Measurements from ENCODE around the gene STOX1.
"Not testable (repeated sequence)": the region's sequence is repeated elsewhere in the genome, so short reads cannot be mapped to it uniquely, and the experiment has no call there.

STOX1 gene

GRCh38 chr10:68831961-68832455 is 4.7 kb downstream of the STOX1 start:
- DNase-seq = no peak

DNA sequence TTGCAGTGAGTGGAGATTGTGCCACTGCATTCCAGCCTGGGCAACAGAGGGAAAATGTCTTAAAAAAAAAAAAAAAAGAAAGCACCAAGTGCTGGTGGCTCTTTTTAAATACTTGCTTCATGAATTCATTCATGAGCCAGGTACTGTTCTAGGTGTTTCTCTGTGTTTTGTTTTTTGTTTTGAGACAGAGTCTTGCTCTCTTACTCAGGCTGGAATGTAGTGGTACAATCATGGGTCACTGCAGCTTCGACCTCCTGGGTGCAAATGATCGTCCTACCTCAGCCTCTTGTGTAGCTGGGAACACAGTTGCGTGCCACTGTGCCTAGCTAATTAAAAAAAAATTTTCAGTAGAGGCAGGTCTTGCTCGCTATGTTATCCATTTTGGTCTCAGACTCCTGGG is 5.3 kb downstream of the STOX1 start:
- no peak for DNase-seq

DNA sequence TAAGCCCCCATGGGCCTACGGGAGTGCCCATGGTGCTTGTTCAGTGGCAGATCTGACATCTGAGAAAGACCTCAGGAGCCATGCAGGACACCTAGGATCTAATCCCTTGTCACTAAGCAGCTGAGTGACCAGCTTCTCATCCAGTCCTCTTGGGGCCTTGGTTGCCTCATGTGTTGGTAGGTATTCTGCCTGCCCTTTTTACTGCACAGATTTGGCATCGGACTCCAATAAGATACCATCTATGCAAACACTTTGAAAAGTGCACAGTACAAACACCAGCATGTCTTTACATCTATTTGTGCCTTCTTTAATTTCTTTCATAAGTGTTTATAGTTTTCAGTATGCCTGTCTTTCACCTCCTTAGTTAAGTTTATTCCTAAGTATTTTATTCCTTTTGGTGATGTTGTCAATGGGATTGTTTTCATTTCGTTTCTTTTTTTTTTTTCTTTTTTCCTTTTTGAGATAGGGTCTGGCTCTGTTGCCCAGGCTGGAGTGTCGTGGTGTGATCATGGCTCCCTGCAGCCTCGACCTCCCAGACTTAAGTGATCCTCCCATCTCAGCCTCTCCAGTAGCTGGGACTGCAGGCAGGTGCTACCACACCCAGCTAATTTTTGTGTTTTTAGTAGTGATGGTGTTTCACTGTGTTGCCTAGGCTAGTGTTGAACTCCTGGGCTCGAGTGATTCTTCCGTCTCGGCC is 10.4 kb downstream of the STOX1 start:
- DNase-seq = no peak

GRCh38 chr10:68840650-68841049 is 13.3 kb downstream of the STOX1 start:
- not testable (repeated sequence) for DNase-seq

- DNase-seq = no peak
These were observed 20.9 kb downstream of the STOX1 start for GRCh38 chr10:68848281-68848680.

GRCh38 chr10:68848806-68849205 is 21.5 kb downstream of the STOX1 start:
- no peak for DNase-seq

- DNase-seq = no peak
These were observed 29.0 kb downstream of the STOX1 start for GRCh38 chr10:68856352-68856751.

DNA sequence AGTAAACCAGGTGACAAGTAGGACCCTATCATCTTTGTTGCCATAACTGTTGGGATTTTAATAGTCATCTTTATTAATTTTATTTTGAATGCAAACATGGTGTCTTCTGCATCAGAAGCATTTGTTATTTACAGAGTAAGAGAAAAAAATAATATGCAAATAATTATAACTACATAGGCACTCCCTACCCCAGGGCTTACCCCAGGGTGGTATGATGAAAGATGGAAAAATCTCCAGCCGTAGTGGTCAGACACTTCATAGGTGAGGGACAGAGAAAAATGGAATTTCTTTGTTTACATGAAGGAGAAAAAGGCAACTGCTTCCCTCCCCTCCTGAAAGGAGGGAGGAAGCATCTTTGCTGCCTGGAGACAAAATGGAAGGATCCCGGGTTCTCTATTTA is 29.7 kb downstream of the STOX1 start:
- DNase-seq = no peak

DNA sequence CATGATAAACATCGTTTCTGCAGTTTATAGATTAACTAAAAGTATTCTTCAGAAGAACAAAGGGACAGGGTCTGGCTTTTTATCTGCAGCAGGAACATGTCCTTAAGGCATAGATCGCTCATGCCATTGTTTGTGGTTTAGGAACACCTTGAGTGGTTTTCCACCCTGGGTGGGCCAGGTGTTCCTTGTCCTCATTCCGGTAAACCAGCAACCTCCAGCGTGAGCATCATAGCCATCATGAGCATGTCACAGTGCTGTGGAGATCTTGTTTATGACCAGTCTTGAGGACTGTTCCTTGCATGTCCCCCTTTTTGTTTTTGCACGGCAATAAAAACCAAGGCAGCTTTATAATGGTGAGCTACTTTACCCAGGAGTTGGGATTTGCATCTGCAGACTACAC is 33.9 kb downstream of the STOX1 start:
- DNase-seq = no peak

DNA sequence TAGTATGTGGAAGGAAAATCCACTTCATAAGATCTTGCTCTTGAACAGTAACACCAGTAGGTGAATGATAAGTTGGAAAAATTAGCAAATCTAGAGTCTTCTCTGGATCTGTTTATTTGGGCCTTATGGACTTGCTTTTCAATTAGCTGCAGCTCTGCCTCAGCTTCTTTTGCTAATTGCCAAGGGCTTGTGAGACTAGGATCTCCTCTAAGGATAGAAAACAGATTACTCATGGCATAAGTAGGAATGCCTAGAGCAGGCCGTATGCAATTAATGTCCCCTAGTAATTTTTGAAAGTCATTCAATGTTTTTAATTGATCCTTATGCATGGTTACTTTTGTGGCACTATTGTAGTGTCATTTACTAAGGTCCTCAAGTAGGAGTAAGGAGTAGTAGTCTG is 37.3 kb downstream of the STOX1 start:
- DNase-seq = no peak

- DNase-seq = not testable (repeated sequence)
These were observed 40.8 kb downstream of the STOX1 start for GRCh38 chr10:68868173-68868572.

GRCh38 chr10:68869623-68870022 is 42.3 kb downstream of the STOX1 start:
- no peak for DNase-seq

DNA sequence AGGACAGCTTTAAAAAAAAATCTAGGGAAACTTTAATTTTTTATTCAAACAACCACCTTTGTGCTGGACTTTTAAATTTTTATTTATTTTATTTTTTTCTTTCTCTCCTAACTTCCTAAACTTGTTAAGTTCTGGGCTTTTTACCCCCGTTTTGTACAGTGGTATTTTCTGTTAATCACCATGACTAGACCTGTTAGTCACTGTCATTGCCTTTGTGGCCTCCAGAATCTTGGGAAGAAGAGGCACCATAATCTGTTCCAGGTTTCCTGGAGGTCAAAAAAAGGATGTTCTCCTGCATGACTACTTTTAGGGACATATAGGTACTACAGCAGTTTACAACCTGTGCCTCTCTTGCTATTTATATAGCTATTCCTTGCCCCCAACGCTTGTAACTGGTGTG is 42.7 kb downstream of the STOX1 start:
- DNase-seq = no peak

GRCh38 chr10:68870545-68871104 is 43.3 kb downstream of the STOX1 start:
- DNase-seq = no peak

DNA sequence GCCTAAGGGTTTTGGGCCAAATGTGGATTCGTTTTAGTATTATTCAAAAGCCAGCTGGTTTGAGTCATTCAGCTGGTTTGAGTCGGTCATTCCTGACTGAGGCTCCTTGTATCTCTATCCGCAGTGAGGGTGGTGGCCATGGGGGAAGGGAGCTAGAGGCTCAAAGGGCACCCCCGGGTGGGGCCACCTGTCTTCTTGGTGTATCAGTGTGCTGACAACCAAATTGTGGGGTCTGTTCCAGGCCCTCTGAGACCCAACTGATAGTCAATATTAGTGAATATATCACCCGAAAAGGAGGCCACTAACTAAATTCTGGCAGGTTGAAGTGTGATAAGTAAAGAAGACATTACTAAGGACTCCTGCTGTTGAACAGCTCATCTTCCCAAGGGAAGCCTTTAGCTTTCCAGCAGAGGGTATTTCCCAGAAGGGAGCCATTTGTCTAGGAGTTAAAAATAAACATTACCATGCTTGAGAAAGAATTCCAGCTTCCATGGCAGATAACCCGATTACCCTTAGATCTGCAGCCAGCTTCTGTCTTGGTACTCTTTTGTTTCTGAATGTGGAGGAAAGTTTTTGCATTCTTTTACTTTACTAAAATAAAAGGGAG is 43.9 kb downstream of the STOX1 start:
- no peak for DNase-seq

DNA sequence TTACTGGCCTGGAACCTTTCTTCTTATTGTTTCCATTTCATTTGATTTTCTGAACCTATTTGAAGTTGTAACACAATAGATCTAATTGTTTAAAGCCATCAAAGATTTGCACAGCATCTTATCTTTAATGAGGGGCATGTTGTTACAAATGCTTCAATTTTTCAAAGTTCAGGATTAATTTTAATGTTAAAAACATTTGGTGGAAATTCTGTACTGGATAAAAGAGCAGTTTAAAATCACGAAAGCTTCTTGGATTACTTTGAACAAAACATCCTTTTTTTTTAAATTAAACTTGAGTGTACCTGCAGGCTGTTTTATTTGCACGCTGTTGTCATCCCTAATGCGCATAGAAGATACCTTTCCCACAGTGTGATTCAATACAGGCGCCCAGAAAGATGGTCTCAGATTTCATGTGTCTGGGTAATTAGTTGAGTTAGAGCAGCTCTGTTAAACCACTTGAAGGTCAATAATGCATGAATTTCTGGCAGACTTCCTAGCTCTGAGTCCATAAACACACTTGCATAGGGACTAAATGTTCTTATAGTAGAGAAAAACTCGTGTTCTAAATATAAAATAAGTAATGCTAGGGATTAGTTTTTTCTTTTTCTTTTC is 44.5 kb downstream of the STOX1 start:
- no peak for DNase-seq

- DNase-seq = no peak
These were observed 49.2 kb downstream of the STOX1 start for GRCh38 chr10:68876246-68877138.

- DNase-seq = no peak
These were observed 50.3 kb downstream of the STOX1 start for GRCh38 chr10:68877482-68878110.

DNA sequence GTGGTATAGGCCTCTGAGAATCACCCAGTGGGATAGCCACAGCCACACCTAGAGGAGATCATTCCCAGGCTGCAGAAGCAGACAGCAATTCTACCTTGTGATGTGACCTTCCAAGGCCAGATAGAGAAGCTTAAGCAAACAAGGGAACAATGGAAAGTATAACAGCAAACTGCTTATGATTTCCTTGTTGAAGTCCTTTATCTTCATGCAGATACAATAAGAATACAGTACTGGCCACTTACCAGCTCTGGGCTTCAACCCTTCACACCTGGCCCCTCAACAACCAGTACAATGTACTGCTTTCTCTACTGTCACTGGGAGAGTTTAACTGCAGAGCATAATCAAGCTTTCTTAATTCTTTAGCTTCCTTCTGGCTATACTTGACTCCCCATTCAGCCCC is 51.2 kb downstream of the STOX1 start:
- no peak for DNase-seq

DNA sequence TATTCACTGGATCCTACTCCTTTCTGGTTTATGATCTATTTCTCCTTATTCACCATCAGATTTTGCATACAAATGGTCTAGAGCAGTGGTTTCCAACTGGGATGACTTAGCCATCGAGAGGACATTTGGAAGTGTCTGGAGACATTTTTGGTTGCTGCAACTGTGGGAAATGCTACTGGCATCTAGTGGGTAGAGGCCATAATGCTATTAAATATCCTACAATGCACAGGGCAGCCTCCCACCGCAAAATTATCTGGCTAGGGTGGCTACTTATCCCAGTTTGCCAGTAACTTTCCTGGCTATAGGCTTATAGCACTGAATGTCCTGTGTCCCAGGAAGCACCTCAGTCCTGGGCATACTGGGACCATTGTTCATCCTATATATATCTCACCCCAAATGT is 52.3 kb downstream of the STOX1 start:
- DNase-seq = no peak

DNA sequence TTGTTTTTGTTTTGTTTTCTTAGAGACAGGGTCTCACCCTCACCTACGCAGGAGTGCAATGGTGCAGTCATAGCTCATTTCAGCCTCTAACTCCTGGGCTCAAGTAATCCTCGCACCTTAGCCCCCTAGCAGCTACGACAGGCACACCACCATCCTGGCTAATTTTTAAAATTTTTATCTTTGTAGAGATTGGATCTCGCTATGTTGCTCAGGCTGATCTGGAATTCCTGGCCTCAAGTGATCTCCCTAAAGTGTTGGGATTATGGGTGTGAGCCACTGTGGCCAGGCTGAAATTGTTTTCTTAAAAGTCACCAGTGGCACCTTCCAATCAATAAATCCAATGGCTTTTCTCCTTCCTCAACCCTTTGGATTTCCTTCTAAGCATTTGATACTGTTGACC is 52.9 kb downstream of the STOX1 start:
- DNase-seq = no peak

DNA sequence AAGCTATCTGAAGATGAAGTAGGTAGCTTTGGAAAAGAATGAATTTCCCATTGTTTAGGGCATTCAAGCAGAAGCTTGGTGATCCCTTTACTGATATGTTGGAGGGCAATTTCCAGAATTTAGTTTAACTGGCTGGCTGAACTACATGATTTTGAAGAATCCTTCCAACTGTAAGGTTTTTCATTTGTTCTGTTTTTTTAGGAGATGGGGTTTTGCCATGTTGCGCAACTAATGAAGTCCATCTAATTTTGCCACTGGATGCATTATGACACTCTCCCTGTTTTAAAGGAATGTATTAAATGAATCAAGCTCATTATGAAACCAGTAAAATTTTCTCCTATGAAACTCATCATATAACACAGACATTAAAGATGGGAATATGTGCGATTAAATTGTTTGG is 67.7 kb downstream of the STOX1 start:
- DNase-seq = no peak

All from activated naive CD4-positive, alpha-beta T cell (primary cell).